MCF 10A (cell line): ENCODE measurements around the gene HMCES. TPM values are rescaled to one million over a fixed set of nuclear protein-coding genes. Genes with fewer than 3 reads are reported as not detected.
"Not testable (repeated sequence)": the region's sequence is repeated elsewhere in the genome, so short reads cannot be mapped to it uniquely, and the experiment has no call there.

ENCODE experiments used
- BruUV-seq: library from RNA; stranded (reverse); fragments of 400-500 nt; replicated peaks from 2 replicates; lab custom pipeline; 2021; lab: Mats Ljungman, UMichigan
- CTCF ChIA-PET: fragments of 300-600 bp; sonication (Branson Sonifier 250); formaldehyde crosslinking; extraction: SDS; loops from one replicate; lab custom pipeline; 2021; ENCODE audit warnings: antibody characterized with exemption, inconsistent platforms; lab: Yijun Ruan, JAX
- POLR2A ChIA-PET: fragments of 300-600, 350-650 bp; sonication (Branson Sonifier 250); formaldehyde crosslinking; extraction: SDS; loops from one replicate; lab custom pipeline; 2020; ENCODE audit warnings: antibody characterized with exemption, inconsistent platforms; lab: Yijun Ruan, JAX
- DNase-seq: peaks from one replicate; pipeline ENCODE4 v3.0.0-alpha.2; 2018; ENCODE audit not compliant: unreplicated experiment
- H3K27ac Mint-ChIP-seq: one replicate; pipeline ENCODE4 v1.8.0; 2022; ENCODE audit warnings: mild to moderate bottlenecking, low read depth, mixed read lengths; ENCODE audit not compliant: unreplicated experiment
- H3K27me3 Mint-ChIP-seq: one replicate; pipeline ENCODE4 v1.8.0; 2022; ENCODE audit warnings: mixed read lengths; ENCODE audit not compliant: insufficient read depth, unreplicated experiment
- H3K36me3 Mint-ChIP-seq: one replicate; pipeline ENCODE4 v1.8.0; 2022; ENCODE audit warnings: mild to moderate bottlenecking, moderate library complexity, mixed read lengths; ENCODE audit not compliant: insufficient read depth, unreplicated experiment
- H3K4me1 Mint-ChIP-seq: one replicate; pipeline ENCODE4 v1.8.0; 2022; ENCODE audit warnings: mixed read lengths; ENCODE audit not compliant: insufficient read depth, unreplicated experiment
- H3K4me3 Mint-ChIP-seq: one replicate; pipeline ENCODE4 v1.8.0; 2022; ENCODE audit warnings: mild to moderate bottlenecking, moderate library complexity, mixed read lengths; ENCODE audit not compliant: unreplicated experiment
- H3K9me3 Mint-ChIP-seq: one replicate; pipeline ENCODE4 v1.8.0; 2022; ENCODE audit warnings: mixed read lengths; ENCODE audit not compliant: unreplicated experiment
- intact Hi-C: fragments of 100-400 bp; cut with micrococcal nuclease; formaldehyde crosslinking; loops from 2 replicates; pipeline ENCODE4 v1.14.1; 2022
- total RNA-seq: library from RNA; stranded (reverse); gene quantifications from 2 replicates; pipeline ENCODE4 v1.2.3, GENCODE V29; 2022
- TF ChIP-seq, protein P1 (sequence below): fragments of 200-600 bp; IDR thresholded peaks from one replicate; pipeline ENCODE4 v1.8.0; 2022; ENCODE audit warnings: antibody characterized with exemption, mild to moderate bottlenecking; ENCODE audit not compliant: unreplicated experiment

The HMCES gene
- total RNA-seq, 1 experiment from 2014 or later: 42.8 TPM

DNA sequence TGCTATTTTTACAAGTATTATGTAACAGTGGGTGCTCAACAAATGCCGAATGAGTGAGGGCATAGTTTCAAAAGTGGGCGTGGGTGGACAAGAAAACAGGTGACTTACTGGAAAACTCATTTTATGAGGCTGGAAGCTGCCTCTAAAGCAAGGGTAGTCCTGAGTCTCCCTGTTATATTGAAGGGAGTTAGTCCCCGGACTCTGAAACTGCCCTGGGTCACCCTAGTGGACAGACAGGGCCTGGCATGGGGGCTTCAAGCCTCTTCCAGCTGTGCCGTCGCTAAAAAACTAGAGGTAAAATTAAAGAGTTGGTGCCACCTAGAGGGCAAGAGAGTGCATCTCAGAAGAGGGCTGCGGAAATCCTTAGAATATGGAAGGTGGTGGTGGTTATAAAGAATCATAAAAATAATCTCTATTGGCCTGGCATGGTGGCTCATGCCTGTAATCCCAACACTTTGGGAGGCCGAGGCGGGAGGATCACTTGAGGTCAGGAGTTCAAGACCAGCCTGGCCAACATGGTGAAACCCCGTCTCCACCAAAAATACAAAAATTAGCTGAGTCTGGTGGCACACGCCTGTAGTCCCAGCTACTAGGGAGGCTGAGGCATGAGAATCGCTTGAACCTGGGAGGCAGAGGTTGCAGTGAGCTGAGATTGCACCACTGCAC, 32.9 kb upstream of the HMCES start:
- not testable (repeated sequence) for BruUV-seq, H3K9me3 Mint-ChIP-seq, H3K27me3 Mint-ChIP-seq
- DNase-seq: peak; percentile 95
- intact Hi-C loops: loop anchor here (1.0 to 10.0 kb wide), 7 partner anchors 33 to 275 kb away; partner anchors contain the start of genes ISY1 and RAB43
- peaks cover 14% of the 10 kb centered on the region for H3K36me3 Mint-ChIP-seq
- CTCF ChIA-PET: interaction anchor here (0.6 to 5.5 kb wide), 44 partner anchors 8 to 362 kb away, joined by 3 to 78 read pairs (median 5); partner anchors contain the start of genes CNBP and HMCES
- POLR2A ChIA-PET: interaction anchor here (0.8 to 8.9 kb wide), 15 partner anchors 13 to 193 kb away, joined by 3 to 217 read pairs (median 14); partner anchors contain the start of genes CNBP and RAB43
- peak overlapping the region; percentile 57 for H3K27ac Mint-ChIP-seq
- H3K4me3 Mint-ChIP-seq: peak overlapping the region; percentile 21
- TF ChIP-seq, protein P1, sequence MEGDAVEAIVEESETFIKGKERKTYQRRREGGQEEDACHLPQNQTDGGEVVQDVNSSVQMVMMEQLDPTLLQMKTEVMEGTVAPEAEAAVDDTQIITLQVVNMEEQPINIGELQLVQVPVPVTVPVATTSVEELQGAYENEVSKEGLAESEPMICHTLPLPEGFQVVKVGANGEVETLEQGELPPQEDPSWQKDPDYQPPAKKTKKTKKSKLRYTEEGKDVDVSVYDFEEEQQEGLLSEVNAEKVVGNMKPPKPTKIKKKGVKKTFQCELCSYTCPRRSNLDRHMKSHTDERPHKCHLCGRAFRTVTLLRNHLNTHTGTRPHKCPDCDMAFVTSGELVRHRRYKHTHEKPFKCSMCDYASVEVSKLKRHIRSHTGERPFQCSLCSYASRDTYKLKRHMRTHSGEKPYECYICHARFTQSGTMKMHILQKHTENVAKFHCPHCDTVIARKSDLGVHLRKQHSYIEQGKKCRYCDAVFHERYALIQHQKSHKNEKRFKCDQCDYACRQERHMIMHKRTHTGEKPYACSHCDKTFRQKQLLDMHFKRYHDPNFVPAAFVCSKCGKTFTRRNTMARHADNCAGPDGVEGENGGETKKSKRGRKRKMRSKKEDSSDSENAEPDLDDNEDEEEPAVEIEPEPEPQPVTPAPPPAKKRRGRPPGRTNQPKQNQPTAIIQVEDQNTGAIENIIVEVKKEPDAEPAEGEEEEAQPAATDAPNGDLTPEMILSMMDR: peak; percentile 87
- peaks cover 27% of the 10 kb centered on the region for H3K4me1 Mint-ChIP-seq

DNA sequence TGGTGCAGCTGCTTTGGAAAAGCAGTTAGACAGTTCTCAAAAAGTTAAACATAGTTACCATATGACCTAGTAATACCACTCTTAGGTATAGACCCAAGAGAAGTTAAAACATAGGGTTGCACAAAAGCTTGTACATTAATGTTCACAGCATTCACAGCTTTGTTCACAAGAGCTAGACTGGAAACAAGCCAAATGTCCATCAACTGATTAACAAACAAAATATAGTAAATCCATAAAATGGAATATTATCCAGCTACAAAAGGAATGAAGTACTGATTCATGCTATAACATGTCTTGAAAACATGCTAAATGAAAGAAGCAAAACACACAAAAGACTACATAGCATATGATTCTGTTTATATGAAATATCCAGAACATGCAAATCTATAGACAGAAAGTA, 32.0 kb upstream of the HMCES start:
- DNase-seq: no peak
- Mint-ChIP-seq H3K9me3 (no peaks in the 10 kb centered on the region), H3K4me1 (peaks cover 27% of the 10 kb centered on the region), H3K4me3 (no peak overlapping the region), H3K27ac (no peak overlapping the region), H3K27me3 (no peaks in the 10 kb centered on the region), H3K36me3 (peaks cover 19% of the 10 kb centered on the region)
- POLR2A ChIA-PET: interaction anchor here (0.6 to 8.9 kb wide), 14 partner anchors 16 to 368 kb away, joined by 3 to 217 read pairs (median 16); partner anchors contain the start of genes CNBP and RAB43
- BruUV-seq: no TSS peak
- TF ChIP-seq, protein P1: no peak
- CTCF ChIA-PET: interaction anchor here (0.6 to 5.5 kb wide), 30 partner anchors 9 to 362 kb away, joined by 3 to 78 read pairs (median 8); partner anchors contain the start of genes CNBP and HMCES
- intact Hi-C loops: loop anchor here (5.0 to 10.0 kb wide), 2 partner anchors 124 to 222 kb away; partner anchors contain the start of gene RAB43

DNA sequence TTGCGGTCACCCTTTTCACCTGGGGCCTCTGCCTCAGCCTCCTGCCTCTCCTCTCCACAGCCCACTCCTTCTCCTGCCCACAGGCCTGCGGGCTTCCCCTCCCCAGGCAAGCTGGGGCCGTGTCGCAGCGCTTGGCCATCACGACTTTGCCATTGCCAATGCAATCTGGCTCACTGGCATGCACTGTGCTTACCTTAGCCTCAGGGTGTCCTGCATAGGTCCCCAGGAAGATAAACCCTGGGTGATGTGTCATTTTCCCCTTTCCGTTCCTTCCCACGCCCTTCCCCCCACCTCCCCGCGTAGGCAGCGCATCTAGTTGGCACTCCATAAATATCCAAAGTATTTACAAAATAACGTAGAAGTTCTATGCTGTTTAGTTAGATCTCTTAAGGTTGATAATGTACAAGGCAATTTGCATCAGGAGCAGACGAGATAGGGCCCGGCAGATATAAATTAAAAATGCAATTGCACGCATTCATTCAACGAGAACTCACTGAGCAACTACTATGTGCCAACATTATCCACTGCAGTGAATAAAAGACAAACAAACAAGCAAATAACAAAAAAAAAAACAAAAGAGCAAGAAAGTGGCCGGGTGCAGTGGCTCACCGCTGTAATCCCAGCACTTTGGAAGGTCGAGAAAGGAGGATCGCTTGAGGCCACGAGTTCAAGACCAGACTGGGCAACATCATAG, 30.2 kb upstream of the HMCES start:
- H3K4me1 Mint-ChIP-seq: peaks cover 27% of the 10 kb centered on the region
- peaks cover 37% of the 10 kb centered on the region for H3K36me3 Mint-ChIP-seq
- ChIA-PET POLR2A (interaction anchor here (0.9 to 8.9 kb wide), 24 partner anchors 9 to 522 kb away, joined by 3 to 217 read pairs (median 12); partner anchors contain the start of genes CNBP, HMCES and RAB43), CTCF (interaction anchor here (0.6 to 5.5 kb wide), 12 partner anchors 14 to 754 kb away, joined by 3 to 78 read pairs (median 6); partner anchors contain the start of gene CNBP)
- DNase-seq: no peak
- TF ChIP-seq, protein P1: no peak
- peak overlapping the region; percentile 93 for H3K4me3 Mint-ChIP-seq
- peak overlapping the region; percentile 98 for H3K27ac Mint-ChIP-seq
- no peaks in the 10 kb centered on the region for H3K27me3 Mint-ChIP-seq
- intact Hi-C loops: loop anchor here (5.0 to 10.0 kb wide), 2 partner anchors 126 to 224 kb away; partner anchors contain the start of gene RAB43
- no TSS peak for BruUV-seq
- H3K9me3 Mint-ChIP-seq: no peaks in the 10 kb centered on the region
